ENCODE results near the gene AP3B1.

The AP3B1 gene

GRCh38 chr5:78288246-78288645 is 6.3 kb downstream of the AP3B1 start:
- no peak for DNase-seq (ENCODE audit: low read depth, low spot score)

- no peak for DNase-seq (ENCODE audit: low read depth, low spot score)
Observed at GRCh38 chr5:78287833-78288232, 6.7 kb downstream of the AP3B1 start.

GRCh38 chr5:78287169-78287568 is 7.3 kb downstream of the AP3B1 start:
- no peak for DNase-seq (ENCODE audit: low read depth, low spot score)

GRCh38 chr5:78286290-78286689 is 8.2 kb downstream of the AP3B1 start:
- DNase-seq (ENCODE audit: low read depth, low spot score): no peak

- DNase-seq (ENCODE audit: low read depth, low spot score): no peak
Observed at GRCh38 chr5:78283802-78284201, 10.7 kb downstream of the AP3B1 start.

- no peak for DNase-seq (ENCODE audit: low read depth, low spot score)
Observed at GRCh38 chr5:78283105-78283504, 11.4 kb downstream of the AP3B1 start.

- DNase-seq (ENCODE audit: low read depth, low spot score): no peak
Observed at GRCh38 chr5:78280261-78280660, 14.2 kb downstream of the AP3B1 start.

GRCh38 chr5:78279194-78279593 is 15.3 kb downstream of the AP3B1 start:
- DNase-seq (ENCODE audit: low read depth, low spot score): no peak

- no peak for DNase-seq (ENCODE audit: low read depth, low spot score)
Observed at GRCh38 chr5:78277715-78278114, 16.8 kb downstream of the AP3B1 start.

GRCh38 chr5:78275998-78276543 is 18.4 kb downstream of the AP3B1 start:
- DNase-seq (ENCODE audit: low read depth, low spot score): no peak

GRCh38 chr5:78274540-78275197 is 19.8 kb downstream of the AP3B1 start:
- DNase-seq (ENCODE audit: low read depth, low spot score): no peak

GRCh38 chr5:78273436-78273835 is 21.1 kb downstream of the AP3B1 start:
- DNase-seq (ENCODE audit: low read depth, low spot score): no peak

GRCh38 chr5:78271766-78272165 is 22.7 kb downstream of the AP3B1 start:
- DNase-seq (ENCODE audit: low read depth, low spot score): no peak

- DNase-seq (ENCODE audit: low read depth, low spot score): no peak
Observed at GRCh38 chr5:78269088-78269703, 25.3 kb downstream of the AP3B1 start.

- no peak for DNase-seq (ENCODE audit: low read depth, low spot score)
Observed at GRCh38 chr5:78268356-78268755, 26.1 kb downstream of the AP3B1 start.

- no peak for DNase-seq (ENCODE audit: low read depth, low spot score)
Observed at GRCh38 chr5:78265163-78265562, 29.3 kb downstream of the AP3B1 start.

GRCh38 chr5:78264600-78264999 is 29.9 kb downstream of the AP3B1 start:
- DNase-seq (ENCODE audit: low read depth, low spot score): no peak

- no peak for DNase-seq (ENCODE audit: low read depth, low spot score)
Observed at GRCh38 chr5:78260771-78261170, 33.7 kb downstream of the AP3B1 start.

GRCh38 chr5:78253201-78253600 is 41.3 kb downstream of the AP3B1 start:
- DNase-seq (ENCODE audit: low read depth, low spot score): no peak

- DNase-seq (ENCODE audit: low read depth, low spot score): no peak
Observed at GRCh38 chr5:78252715-78253114, 41.8 kb downstream of the AP3B1 start.

- no peak for DNase-seq (ENCODE audit: low read depth, low spot score)
Observed at GRCh38 chr5:78251663-78252284, 42.7 kb downstream of the AP3B1 start.

GRCh38 chr5:78245136-78245535 is 49.4 kb downstream of the AP3B1 start:
- DNase-seq (ENCODE audit: low read depth, low spot score): no peak

GRCh38 chr5:78243639-78244038 is 50.9 kb downstream of the AP3B1 start:
- no peak for DNase-seq (ENCODE audit: low read depth, low spot score)

Measured in activated naive CD8-positive, alpha-beta T cell treated with anti-CD3 and anti-CD28 coated beads, Interleukin-2, amount 50 U/mL, for 16 hours (primary cell).